NOMO-1 treated with DMSO at 0.1 percent for 48 hours (cell line): Measurements from ENCODE around the gene PRLH.
"Not testable (repeated sequence)": the region's sequence is repeated elsewhere in the genome, so short reads cannot be mapped to it uniquely, and the experiment has no call there.

Experiments
- DNase-seq: peaks from one replicate; lab custom pipeline; 2025; ENCODE audit not compliant: unreplicated experiment; lab: John Stamatoyannopoulos, UW

Gene PRLH

GRCh38 chr2:237581326-237581725, 15.0 kb downstream of the PRLH start:
- no peak for DNase-seq

- DNase-seq, result peak; percentile 39
Measured at GRCh38 chr2:237581751-237582746, 15.7 kb downstream of the PRLH start.

GRCh38 chr2:237583385-237584295, 17.3 kb downstream of the PRLH start:
- DNase-seq, result no peak

GRCh38 chr2:237585590-237586221, 19.3 kb downstream of the PRLH start:
- no peak for DNase-seq

- DNase-seq, result no peak
Measured at GRCh38 chr2:237588044-237588696, 21.8 kb downstream of the PRLH start.

- no peak for DNase-seq
Measured at GRCh38 chr2:237590272-237591140, 24.1 kb downstream of the PRLH start, which contains the start of gene RAB17. Gene RAB17, minus strand, starts transcription at chr2:237590734. Its CDS starts 4,580 bp downstream, at chr2:237586154.

- DNase-seq, result peak; percentile 67
Measured at GRCh38 chr2:237591141-237591881, 24.9 kb downstream of the PRLH start.

- DNase-seq, result no peak
Measured at GRCh38 chr2:237592425-237592980, 26.1 kb downstream of the PRLH start.

- DNase-seq, result no peak
Measured at GRCh38 chr2:237593036-237593435, 26.7 kb downstream of the PRLH start.

- DNase-seq, result no peak
Measured at GRCh38 chr2:237593596-237594320, 27.4 kb downstream of the PRLH start.

GRCh38 chr2:237594514-237594871, 28.1 kb downstream of the PRLH start:
- DNase-seq, result no peak

- DNase-seq, result not testable (repeated sequence)
Measured at GRCh38 chr2:237595829-237596519, 29.6 kb downstream of the PRLH start.

- no peak for DNase-seq
Measured at GRCh38 chr2:237596520-237597195, 30.3 kb downstream of the PRLH start.

GRCh38 chr2:237597196-237598145, 31.1 kb downstream of the PRLH start:
- no peak for DNase-seq

GRCh38 chr2:237598468-237599208, 32.3 kb downstream of the PRLH start:
- DNase-seq, result no peak
